Suprapubic skin (tissue), 4 donors: Measurements from ENCODE around the gene TINAGL1. TPM values are rescaled to one million over a fixed set of nuclear protein-coding genes. Genes with fewer than 3 reads are reported as not detected.

Experiments
- DNase-seq, 2 donors: peaks; one replicate each; pipeline ENCODE4 v3.0.0-alpha.2; 2019; ENCODE audit warnings: low spot score in 2 of 2
- H3K27ac ChIP-seq: fragments of 200-600 bp; sonication (generic); one replicate; pipeline ENCODE4 v1.5.1; 2019
- H3K27me3 ChIP-seq: fragments of 200-600 bp; sonication (generic); one replicate; pipeline ENCODE4 v1.5.1; 2019
- H3K36me3 ChIP-seq: fragments of 200-600 bp; sonication (generic); one replicate; pipeline ENCODE4 v1.5.1; 2019
- H3K4me1 ChIP-seq: fragments of 200-600 bp; sonication (generic); one replicate; pipeline ENCODE4 v1.5.1; 2019
- H3K4me3 ChIP-seq: fragments of 200-600 bp; sonication (generic); one replicate; pipeline ENCODE4 v1.5.1; 2019; ENCODE audit warnings: mild to moderate bottlenecking
- H3K9me3 ChIP-seq: fragments of 200-600 bp; sonication (generic); one replicate; pipeline ENCODE4 v1.5.1; 2019
- CTCF ChIP-seq, 2 donors: fragments of 200-600 bp in 1 of 2; fragments of 450-650 bp in 1 of 2; sonication (generic) in 1 of 2; IDR thresholded peaks; one replicate each; pipeline ENCODE4 v1.5.1; 2016 to 2019; ENCODE audit warnings: antibody characterized with exemption in 2 of 2, mild to moderate bottlenecking in 1 of 2, moderate library complexity in 1 of 2
- EP300 ChIP-seq: sonication (generic); formaldehyde crosslinking; IDR thresholded peaks from one replicate; pipeline ENCODE4 v1.6.1; 2017; ENCODE audit warnings: antibody characterized with exemption
- POLR2A ChIP-seq, 2 donors: fragments of 450-650 bp; IDR thresholded peaks; one replicate each; pipeline ENCODE4 v1.6.1; 2017; ENCODE audit warnings: antibody characterized with exemption in 2 of 2, mild to moderate bottlenecking in 2 of 2, moderate library complexity in 2 of 2
- POLR2AphosphoS5 ChIP-seq, 3 donors: sonication (generic); formaldehyde crosslinking; IDR thresholded peaks; one replicate each; pipeline ENCODE4 v1.6.1; 2017; ENCODE audit warnings: antibody characterized with exemption in 3 of 3
- WGBS: methylation state at CpG from one replicate; pipeline ENCODE4 v1.1.5; 2018; 5-methylcytosine and 5-hydroxymethylcytosine counted together
- total RNA-seq, 4 donors: library from RNA; depleted of rRNA; stranded (reverse); fragments of >200 nt; gene quantifications; one replicate each; pipeline ENCODE4 v1.1.0, GENCODE V29; 2016

TINAGL1 gene
- total RNA-seq, result 10 to 100 TPM; 40.1 to 78.5 (median 64.0) TPM

- H3K27ac ChIP-seq, result peak within 1 kb of the TSS; percentile 77
- peak within 1 kb of the TSS; percentile 52 for H3K4me3 ChIP-seq
- WGBS, result 1% methylated on average over 24 of the region's 25 CpGs
- no peak for DNase-seq
- TF ChIP-seq POLR2A (IDR thresholded peaks at IDR 0.05) (peak in 1 of 2 donors; percentile 34), EP300 (no peak), POLR2AphosphoS5 (IDR thresholded peaks at IDR 0.05) (peak in 1 of 3 donors; percentile 14), CTCF (IDR thresholded peaks at IDR 0.05) (no peak)
- no peaks in the 10 kb centered on the region for H3K9me3 ChIP-seq
- H3K27me3 ChIP-seq, result peaks cover 11% of the 10 kb centered on the region
- peaks cover 51% of the 10 kb centered on the region for H3K4me1 ChIP-seq
- H3K36me3 ChIP-seq, result no peaks in the 10 kb centered on the region
Measured at GRCh38 chr1:31576201-31576669, at the start of gene TINAGL1. Gene TINAGL1 (plus strand): TSS chr1:31576515. CDS start chr1:31577149, 634 bp downstream.

- Histone ChIP-seq H3K9me3 (no peaks in the 10 kb centered on the region), H3K36me3 (no peaks in the 10 kb centered on the region), H3K27ac (no peak overlapping the region), H3K4me3 (no peak overlapping the region), H3K4me1 (peaks cover 5% of the 10 kb centered on the region), H3K27me3 (no peaks in the 10 kb centered on the region)
- 33% methylated on average over 4 of the region's 4 CpGs for WGBS
- TF ChIP-seq POLR2A (IDR thresholded peaks at IDR 0.05) (no peak), EP300 (no peak), POLR2AphosphoS5 (IDR thresholded peaks at IDR 0.05) (no peak), CTCF (IDR thresholded peaks at IDR 0.05) (no peak)
- DNase-seq, result no peak
Measured at GRCh38 chr1:31529999-31530684, 46.2 kb upstream of the TINAGL1 start.

GRCh38 chr1:31531177-31531999 lies 44.9 kb upstream of the TINAGL1 start:
- Histone ChIP-seq H3K9me3 (no peaks in the 10 kb centered on the region), H3K4me3 (no peak overlapping the region), H3K27ac (no peak overlapping the region), H3K36me3 (no peaks in the 10 kb centered on the region), H3K4me1 (peaks cover 5% of the 10 kb centered on the region), H3K27me3 (peaks cover 3% of the 10 kb centered on the region)
- DNase-seq, result no peak
- 45% methylated on average over 10 of the region's 10 CpGs for WGBS
- no peak for TF ChIP-seq EP300
- TF ChIP-seq CTCF (IDR thresholded peaks at IDR 0.05), result no peak
- no peak for TF ChIP-seq POLR2AphosphoS5 (IDR thresholded peaks at IDR 0.05)
- TF ChIP-seq POLR2A (IDR thresholded peaks at IDR 0.05), result no peak

- TF ChIP-seq POLR2AphosphoS5 (IDR thresholded peaks at IDR 0.05) (no peak), CTCF (IDR thresholded peaks at IDR 0.05) (no peak), EP300 (no peak), POLR2A (IDR thresholded peaks at IDR 0.05) (no peak)
- Histone ChIP-seq H3K36me3 (no peaks in the 10 kb centered on the region), H3K9me3 (no peaks in the 10 kb centered on the region), H3K4me3 (no peak overlapping the region), H3K27me3 (peaks cover 3% of the 10 kb centered on the region), H3K27ac (no peak overlapping the region), H3K4me1 (peaks cover 5% of the 10 kb centered on the region)
- 56% methylated on average over 1 of the region's 1 CpG for WGBS
- DNase-seq, result no peak
Measured at GRCh38 chr1:31532173-31532572, 44.1 kb upstream of the TINAGL1 start.

- peaks cover 3% of the 10 kb centered on the region for H3K27me3 ChIP-seq
- 93% methylated on average over 6 of the region's 7 CpGs for WGBS
- H3K4me3 ChIP-seq, result no peak overlapping the region
- DNase-seq, result no peak
- no peaks in the 10 kb centered on the region for H3K9me3 ChIP-seq
- no peak overlapping the region for H3K27ac ChIP-seq
- peaks cover 5% of the 10 kb centered on the region for H3K4me1 ChIP-seq
- TF ChIP-seq POLR2AphosphoS5 (IDR thresholded peaks at IDR 0.05) (no peak), EP300 (no peak), CTCF (IDR thresholded peaks at IDR 0.05) (no peak), POLR2A (IDR thresholded peaks at IDR 0.05) (no peak)
- H3K36me3 ChIP-seq, result no peaks in the 10 kb centered on the region
Measured at GRCh38 chr1:31535561-31535960, 40.8 kb upstream of the TINAGL1 start.
